Osteoblast (primary cell): ENCODE measurements around the gene CYP19A1. TPM values are rescaled to one million over a fixed set of nuclear protein-coding genes. Genes with fewer than 3 reads are reported as not detected.

Experiments used
- DNase-seq: peaks from one replicate; pipeline ENCODE4 v3.0.0; 2011; ENCODE audit warnings: low spot score, mixed read lengths; ENCODE audit not compliant: insufficient read length; ENCODE audit errors: missing footprints
- H2AFZ ChIP-seq: 2 replicates; pipeline ENCODE4 v1.6.0; 2011; ENCODE audit warnings: mild to moderate bottlenecking, low read length
- H3K27ac ChIP-seq: 2 replicates; pipeline ENCODE4 v1.5.1; 2011; ENCODE audit warnings: mild to moderate bottlenecking, low read depth, low read length, moderate library complexity
- H3K27me3 ChIP-seq: 2 replicates; pipeline ENCODE4 v1.6.0; 2012; ENCODE audit warnings: mild to moderate bottlenecking, control low read depth, inconsistent platforms, low read length, moderate library complexity; ENCODE audit not compliant: insufficient read depth
- H3K36me3 ChIP-seq: 2 replicates; pipeline ENCODE4 v1.5.1; 2011; ENCODE audit warnings: mild to moderate bottlenecking, low read length, control low read depth, moderate library complexity; ENCODE audit not compliant: insufficient read depth
- H3K4me1 ChIP-seq: 2 replicates; pipeline ENCODE4 v1.5.1; 2011; ENCODE audit warnings: mild to moderate bottlenecking, low read length, control low read depth, moderate library complexity; ENCODE audit not compliant: insufficient read depth
- H3K4me2 ChIP-seq: 2 replicates; pipeline ENCODE4 v1.6.0; 2011; ENCODE audit warnings: mild to moderate bottlenecking, low read length; ENCODE audit not compliant: insufficient read depth
- H3K4me3 ChIP-seq: fragments of 200-600 bp; sonication (generic); 3 replicates; pipeline ENCODE4 v1.5.1; 2012; ENCODE audit warnings: mild to moderate bottlenecking, low read length, inconsistent platforms; ENCODE audit not compliant: insufficient read depth
- H3K79me2 ChIP-seq: 2 replicates; pipeline ENCODE4 v1.6.0; 2012; ENCODE audit warnings: mild to moderate bottlenecking, low read length, control low read depth, inconsistent platforms; ENCODE audit not compliant: insufficient read depth
- H3K9me3 ChIP-seq: 2 replicates; pipeline ENCODE4 v1.5.1; 2011; ENCODE audit warnings: low read depth, low read length, control low read depth
- H4K20me1 ChIP-seq: 2 replicates; pipeline ENCODE4 v1.6.0; 2012; ENCODE audit warnings: mild to moderate bottlenecking, low read length, control low read depth; ENCODE audit not compliant: insufficient read depth
- total RNA-seq: library from RNA; depleted of rRNA; stranded (reverse); fragments of >200 nt; gene quantifications from 2 replicates; pipeline ENCODE4 v1.2.3, GENCODE V29; 2012
- TF ChIP-seq, protein P1 (sequence below): IDR thresholded peaks from 2 replicates; pipeline ENCODE4 v1.5.1; 2011; ENCODE audit warnings: mild to moderate bottlenecking, low read depth, low read length, moderate library complexity; ENCODE audit errors: extremely low read depth

CYP19A1 gene
- total RNA-seq, 1 donor, result 2.2 TPM

DNA sequence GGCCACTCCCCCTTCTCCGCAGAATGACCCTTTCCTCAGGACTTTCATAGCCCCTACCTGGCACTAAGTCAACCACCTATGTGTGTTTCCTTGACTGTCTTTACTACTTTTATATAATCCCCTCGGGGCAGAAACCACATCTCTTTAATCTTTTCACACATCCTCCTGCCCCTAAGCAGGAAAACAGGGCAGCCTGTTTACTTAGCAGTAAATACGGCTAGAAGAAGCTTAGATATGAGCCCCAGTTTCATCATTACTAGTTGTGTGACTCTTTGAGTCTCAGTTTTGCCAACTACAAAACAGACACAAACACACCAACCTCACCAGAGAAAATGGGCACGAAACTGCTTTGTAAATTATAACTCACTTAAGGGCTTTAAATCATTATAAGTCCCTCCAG, 98.3 kb downstream of the CYP19A1 start:
- no peaks in the 10 kb centered on the region for H3K9me3 ChIP-seq
- H3K4me1 ChIP-seq, result peaks cover 5% of the 10 kb centered on the region
- TF ChIP-seq, protein P1, sequence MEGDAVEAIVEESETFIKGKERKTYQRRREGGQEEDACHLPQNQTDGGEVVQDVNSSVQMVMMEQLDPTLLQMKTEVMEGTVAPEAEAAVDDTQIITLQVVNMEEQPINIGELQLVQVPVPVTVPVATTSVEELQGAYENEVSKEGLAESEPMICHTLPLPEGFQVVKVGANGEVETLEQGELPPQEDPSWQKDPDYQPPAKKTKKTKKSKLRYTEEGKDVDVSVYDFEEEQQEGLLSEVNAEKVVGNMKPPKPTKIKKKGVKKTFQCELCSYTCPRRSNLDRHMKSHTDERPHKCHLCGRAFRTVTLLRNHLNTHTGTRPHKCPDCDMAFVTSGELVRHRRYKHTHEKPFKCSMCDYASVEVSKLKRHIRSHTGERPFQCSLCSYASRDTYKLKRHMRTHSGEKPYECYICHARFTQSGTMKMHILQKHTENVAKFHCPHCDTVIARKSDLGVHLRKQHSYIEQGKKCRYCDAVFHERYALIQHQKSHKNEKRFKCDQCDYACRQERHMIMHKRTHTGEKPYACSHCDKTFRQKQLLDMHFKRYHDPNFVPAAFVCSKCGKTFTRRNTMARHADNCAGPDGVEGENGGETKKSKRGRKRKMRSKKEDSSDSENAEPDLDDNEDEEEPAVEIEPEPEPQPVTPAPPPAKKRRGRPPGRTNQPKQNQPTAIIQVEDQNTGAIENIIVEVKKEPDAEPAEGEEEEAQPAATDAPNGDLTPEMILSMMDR, result no peak
- no peak for DNase-seq
- H3K79me2 ChIP-seq, result no peaks in the 10 kb centered on the region
- no peak overlapping the region for H3K27ac ChIP-seq
- H3K36me3 ChIP-seq, result no peaks in the 10 kb centered on the region
- no peak overlapping the region for H3K4me3 ChIP-seq
- H2AFZ ChIP-seq, result no peak overlapping the region
- H3K27me3 ChIP-seq, result peaks cover 8% of the 10 kb centered on the region
- H4K20me1 ChIP-seq, result no peaks in the 10 kb centered on the region
- no peak overlapping the region for H3K4me2 ChIP-seq

DNA sequence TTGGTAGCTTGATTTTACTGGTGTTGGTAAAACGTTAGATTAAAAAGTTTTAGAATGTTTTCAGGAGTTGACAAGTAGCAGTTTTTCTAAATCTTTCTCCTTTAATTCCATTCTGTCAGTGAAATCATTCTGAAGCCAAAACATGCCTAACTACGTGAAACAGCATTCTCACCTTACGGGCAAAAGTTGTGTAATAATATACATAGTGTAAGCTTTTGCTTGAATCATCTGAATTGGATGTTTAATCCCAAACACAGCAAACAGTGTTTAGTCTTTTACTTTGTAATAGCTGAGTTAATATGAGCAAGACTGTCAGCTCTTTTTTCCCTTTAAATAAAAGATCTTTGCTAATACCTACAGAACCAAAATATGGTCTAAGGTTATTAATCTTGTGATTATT, 100.6 kb downstream of the CYP19A1 start:
- H2AFZ ChIP-seq, result no peak overlapping the region
- peaks cover 8% of the 10 kb centered on the region for H3K27me3 ChIP-seq
- no peak overlapping the region for H3K4me3 ChIP-seq
- H3K9me3 ChIP-seq, result no peaks in the 10 kb centered on the region
- H3K27ac ChIP-seq, result no peak overlapping the region
- H3K4me1 ChIP-seq, result peaks cover 11% of the 10 kb centered on the region
- no peaks in the 10 kb centered on the region for H3K36me3 ChIP-seq
- TF ChIP-seq, protein P1, result no peak
- no peak overlapping the region for H3K4me2 ChIP-seq
- no peaks in the 10 kb centered on the region for H4K20me1 ChIP-seq
- DNase-seq, result no peak
- no peaks in the 10 kb centered on the region for H3K79me2 ChIP-seq

DNA sequence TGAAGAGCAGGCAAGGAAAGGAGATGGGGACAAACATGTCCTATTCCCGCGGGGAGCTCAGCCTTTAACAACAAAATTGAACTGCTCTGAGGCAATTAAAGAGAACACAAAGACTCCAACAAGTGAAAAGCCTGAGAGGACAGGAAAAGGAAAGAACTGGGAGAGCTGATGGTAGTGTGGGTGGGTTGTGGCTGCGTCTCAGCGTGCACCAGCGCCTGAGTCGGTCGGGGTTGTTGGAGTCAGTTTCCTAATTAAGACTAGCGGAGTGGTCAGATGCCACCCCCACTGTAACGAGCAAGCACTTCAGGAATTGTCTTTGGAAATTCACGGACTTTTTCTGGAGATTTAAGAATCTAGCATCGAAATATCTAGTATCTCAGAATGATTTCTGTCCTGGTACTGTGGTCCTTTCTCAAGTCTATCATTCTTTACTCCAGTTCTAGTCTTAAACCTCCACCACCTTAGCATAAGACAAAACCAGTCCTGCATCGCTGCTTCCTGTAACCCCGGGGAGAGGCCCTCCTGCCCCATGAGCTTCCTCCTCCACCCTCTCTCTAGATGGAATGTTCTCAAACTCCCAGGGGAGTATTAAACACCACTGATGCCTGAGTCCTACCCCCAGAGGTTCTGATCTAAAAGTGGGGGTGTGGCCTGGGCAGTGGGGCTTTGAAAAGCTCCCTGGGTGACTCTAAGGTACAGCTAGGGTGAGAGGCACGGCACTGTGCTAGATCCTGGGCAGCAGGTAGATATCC, 104.0 kb downstream of the CYP19A1 start:
- Histone ChIP-seq H3K9me3 (no peaks in the 10 kb centered on the region), H4K20me1 (no peaks in the 10 kb centered on the region), H3K27me3 (peaks cover 8% of the 10 kb centered on the region), H2AFZ (peak overlapping the region; percentile 72), H3K4me3 (peak overlapping the region; percentile 40), H3K36me3 (no peaks in the 10 kb centered on the region), H3K79me2 (no peaks in the 10 kb centered on the region), H3K4me1 (peaks cover 14% of the 10 kb centered on the region), H3K27ac (no peak overlapping the region), H3K4me2 (peak overlapping the region; percentile 66)
- DNase-seq, result peak; percentile 58
- TF ChIP-seq, protein P1, result no peak

DNA sequence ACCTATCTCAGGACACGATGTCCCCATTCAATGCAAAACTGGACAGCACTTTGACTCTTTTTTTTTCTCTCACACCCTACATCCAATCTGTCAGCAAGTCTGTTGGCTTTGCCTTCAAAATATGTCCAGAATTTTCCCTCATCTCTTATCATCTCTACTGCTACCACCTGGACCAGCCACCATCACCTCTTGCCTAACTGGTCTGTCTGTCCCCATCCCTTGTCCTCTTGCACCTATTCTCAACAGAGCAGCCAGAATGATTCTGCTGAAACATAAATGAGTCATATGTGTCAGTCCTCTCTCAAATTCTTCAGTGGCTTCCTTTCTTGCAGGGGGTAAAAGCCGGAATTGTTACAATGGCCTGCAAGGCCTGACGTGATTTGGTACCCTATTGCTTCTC, 105.8 kb downstream of the CYP19A1 start:
- Histone ChIP-seq H3K36me3 (no peaks in the 10 kb centered on the region), H3K9me3 (no peaks in the 10 kb centered on the region), H4K20me1 (no peaks in the 10 kb centered on the region), H3K79me2 (no peaks in the 10 kb centered on the region), H3K27me3 (peaks cover 8% of the 10 kb centered on the region), H3K27ac (no peak overlapping the region), H3K4me1 (peaks cover 28% of the 10 kb centered on the region), H3K4me2 (no peak overlapping the region), H3K4me3 (no peak overlapping the region), H2AFZ (no peak overlapping the region)
- TF ChIP-seq, protein P1, result no peak
- no peak for DNase-seq
